ENCODE results near the gene RNF224.

RNF224 gene

DNA sequence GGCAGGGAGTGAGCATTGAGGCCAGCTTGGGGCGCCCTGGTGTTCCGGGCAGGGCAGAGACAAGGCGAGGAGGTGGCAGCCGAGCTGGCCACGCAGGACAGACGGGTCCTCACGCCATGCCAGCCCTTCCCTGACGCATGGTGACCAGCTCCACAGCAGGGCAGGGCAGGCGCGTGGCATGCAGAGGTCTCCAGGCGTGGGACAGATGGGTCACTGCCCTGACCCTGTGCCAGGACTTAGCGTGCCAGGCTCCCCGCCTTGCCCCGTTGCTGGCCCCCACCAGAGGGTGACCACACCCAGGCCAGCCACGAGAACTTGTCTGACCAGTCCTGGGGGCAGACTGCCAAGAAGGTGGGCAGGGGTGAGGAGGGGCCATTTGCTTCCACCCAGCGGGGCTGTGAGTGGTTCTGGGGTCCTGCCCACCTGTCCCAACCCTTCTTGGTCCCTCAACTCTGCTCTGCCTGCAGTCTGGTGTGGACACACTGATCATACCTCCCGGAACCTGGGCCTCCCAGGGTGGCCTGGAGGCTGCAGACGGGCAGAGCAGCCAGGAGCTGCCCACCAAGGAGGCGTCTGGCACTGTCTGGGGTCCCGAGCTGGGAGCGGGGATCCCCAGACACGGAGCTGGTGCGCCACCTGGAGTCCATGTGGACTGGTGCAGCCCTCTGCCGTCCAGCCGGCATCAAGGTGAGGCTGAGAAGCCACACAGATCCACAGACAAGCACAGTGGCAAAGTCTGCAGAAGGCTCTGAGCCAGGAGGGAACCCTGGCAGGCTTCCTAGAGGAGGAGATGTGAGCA, at the start of gene RNF224:
RNF224 (plus strand) TSS at position 449 of the 799 bp plus-strand sequence. CDS start 834 bp downstream, outside the sequence.
- no peak within 1 kb of the TSS for H3K9ac ChIP-seq
- no peak within 1 kb of the TSS for H3K4me2 ChIP-seq
- H3K4me1 ChIP-seq (ENCODE audit: low read depth, poor library complexity, severe bottlenecking), result peaks cover 10% of the 10 kb centered on the region
- H3K27ac ChIP-seq, result no peak within 1 kb of the TSS
- no peak within 1 kb of the TSS for H3K4me3 ChIP-seq (IDR thresholded peaks at IDR 0.05; ENCODE audit: insufficient read depth, low read depth, low read length)
- H4K20me1 ChIP-seq (ENCODE audit: insufficient read depth), result no peaks in the 10 kb centered on the region
- TF ChIP-seq CTCF (conservative IDR thresholded peaks at IDR 0.05; ENCODE audit: low read depth, low read length), result peak; percentile 95
- no peaks in the 10 kb centered on the region for H3K79me2 ChIP-seq (ENCODE audit: insufficient read depth, low read depth)
- peaks cover 33% of the 10 kb centered on the region for H3K27me3 ChIP-seq (ENCODE audit: insufficient read depth, low read depth)
- H3K36me3 ChIP-seq (ENCODE audit: insufficient read depth), result no peaks in the 10 kb centered on the region
- no peak within 1 kb of the TSS; the same call in 1 of the 2 replicates for H2AFZ ChIP-seq (ENCODE audit: low read depth)

DNA sequence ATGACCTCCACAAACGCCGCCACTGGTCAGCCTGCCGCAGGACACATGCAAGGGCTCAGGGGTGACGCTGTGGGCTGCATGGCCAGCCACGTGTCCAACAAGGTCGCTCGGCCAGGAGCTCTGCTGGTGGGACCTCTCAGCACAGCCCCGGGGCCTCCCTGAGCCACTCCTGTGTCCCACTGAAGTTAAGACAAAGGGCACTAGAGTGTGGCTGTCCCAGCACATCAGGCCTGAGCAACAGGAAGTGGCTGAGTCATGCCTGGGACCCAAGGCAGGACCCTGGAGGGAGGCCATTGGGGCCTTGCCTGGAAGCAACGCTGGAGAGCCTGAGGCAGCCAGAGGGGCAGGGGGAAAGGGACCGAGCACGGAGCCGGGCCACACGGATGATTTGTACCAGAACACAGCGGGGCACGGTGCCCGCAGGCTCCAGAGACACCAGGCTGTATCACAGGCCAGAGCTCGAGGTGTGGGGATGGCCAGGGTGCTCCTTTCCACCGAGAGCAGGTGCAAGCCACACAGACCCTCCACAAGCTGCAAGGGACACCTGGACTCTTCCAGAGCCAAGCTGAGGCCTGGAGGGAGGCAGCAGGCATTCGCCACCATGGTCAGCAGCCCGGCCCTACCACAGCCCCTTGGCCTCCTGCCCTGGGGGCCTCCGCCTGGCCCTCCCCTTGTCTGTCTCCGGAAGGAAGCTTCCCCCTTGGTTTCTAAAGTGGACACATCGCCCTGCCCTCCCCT, 48.9 kb upstream of the RNF224 start:
- Histone ChIP-seq H3K36me3 (ENCODE audit: insufficient read depth) (no peaks in the 10 kb centered on the region), H3K27me3 (ENCODE audit: insufficient read depth, low read depth) (no peaks in the 10 kb centered on the region), H3K27ac (no peak overlapping the region), H3K9ac (no peak overlapping the region), H2AFZ (ENCODE audit: low read depth) (no peak overlapping the region), H3K4me2 (no peak overlapping the region), H3K79me2 (ENCODE audit: insufficient read depth, low read depth) (no peaks in the 10 kb centered on the region), H4K20me1 (ENCODE audit: insufficient read depth) (no peaks in the 10 kb centered on the region), H3K4me3 (IDR thresholded peaks at IDR 0.05; ENCODE audit: insufficient read depth, low read depth, low read length) (no peak overlapping the region), H3K4me1 (ENCODE audit: low read depth, poor library complexity, severe bottlenecking) (peaks cover 4% of the 10 kb centered on the region)
- TF ChIP-seq CTCF (conservative IDR thresholded peaks at IDR 0.05; ENCODE audit: low read depth, low read length), result no peak

DNA sequence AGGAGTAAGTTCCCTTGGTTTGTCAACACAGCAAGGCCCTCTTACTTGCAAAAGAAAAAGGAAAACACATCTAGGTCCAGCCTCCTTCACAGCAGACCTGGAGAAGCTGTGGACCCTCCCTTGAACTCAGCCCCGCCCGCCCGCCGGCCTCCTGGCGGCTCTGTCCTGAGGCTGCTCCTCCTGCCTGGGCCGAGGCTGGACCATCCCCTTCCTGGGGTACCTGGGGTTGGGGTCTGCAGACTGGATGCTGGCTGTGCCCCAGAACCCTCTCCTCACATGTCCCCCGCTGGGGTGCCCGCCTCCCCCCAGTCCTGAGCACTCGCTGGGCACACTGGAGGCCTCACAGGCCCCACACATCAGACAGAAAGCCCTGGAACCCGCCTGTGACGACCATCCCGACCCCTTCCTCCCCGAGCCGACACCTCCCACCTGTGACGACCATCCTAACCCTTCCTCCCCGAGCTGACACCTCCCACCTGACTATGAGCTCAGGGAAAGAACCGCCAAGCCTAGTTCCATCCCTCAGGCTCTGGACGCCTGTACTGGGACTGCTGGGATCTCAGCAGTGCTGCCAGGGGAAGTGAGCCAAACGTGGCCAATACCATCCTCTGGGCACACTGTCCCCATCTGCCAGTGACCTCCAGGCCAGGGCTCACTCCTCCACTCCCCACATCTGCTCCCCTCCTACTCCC, 48.2 kb upstream of the RNF224 start:
- no peak for TF ChIP-seq CTCF (conservative IDR thresholded peaks at IDR 0.05; ENCODE audit: low read depth, low read length)
- no peak overlapping the region for H3K4me2 ChIP-seq

GRCh38 chr9:137179761-137180160, 47.5 kb upstream of the RNF224 start:
- H3K79me2 ChIP-seq (ENCODE audit: insufficient read depth, low read depth), result no peaks in the 10 kb centered on the region
- no peak overlapping the region for H3K27ac ChIP-seq
- no peaks in the 10 kb centered on the region for H4K20me1 ChIP-seq (ENCODE audit: insufficient read depth)
- no peak overlapping the region for H3K4me2 ChIP-seq
- H3K36me3 ChIP-seq (ENCODE audit: insufficient read depth), result no peaks in the 10 kb centered on the region
- no peaks in the 10 kb centered on the region for H3K4me1 ChIP-seq (ENCODE audit: low read depth, poor library complexity, severe bottlenecking)
- H2AFZ ChIP-seq (ENCODE audit: low read depth), result no peak overlapping the region
- H3K4me3 ChIP-seq (IDR thresholded peaks at IDR 0.05; ENCODE audit: insufficient read depth, low read depth, low read length), result no peak overlapping the region
- TF ChIP-seq CTCF (conservative IDR thresholded peaks at IDR 0.05; ENCODE audit: low read depth, low read length), result no peak
- H3K9ac ChIP-seq, result no peak overlapping the region
- H3K27me3 ChIP-seq (ENCODE audit: insufficient read depth, low read depth), result no peaks in the 10 kb centered on the region

More for the DNA sequence above, 48.2 kb upstream of the RNF224 start:
- Histone ChIP-seq H3K79me2 (ENCODE audit: insufficient read depth, low read depth) (no peaks in the 10 kb centered on the region), H3K27ac (no peak overlapping the region), H3K9ac (no peak overlapping the region), H3K4me1 (ENCODE audit: low read depth, poor library complexity, severe bottlenecking) (peaks cover 4% of the 10 kb centered on the region), H3K4me3 (IDR thresholded peaks at IDR 0.05; ENCODE audit: insufficient read depth, low read depth, low read length) (no peak overlapping the region), H3K36me3 (ENCODE audit: insufficient read depth) (no peaks in the 10 kb centered on the region), H2AFZ (ENCODE audit: low read depth) (no peak overlapping the region), H3K27me3 (ENCODE audit: insufficient read depth, low read depth) (no peaks in the 10 kb centered on the region), H4K20me1 (ENCODE audit: insufficient read depth) (no peaks in the 10 kb centered on the region)

Data from KMS-11 (cell line).